CD4-positive, alpha-beta T cell treated with Interleukin-15 for 1 hour (primary cell): ENCODE measurements around the gene YLPM1.

Source experiments
- DNase-seq: peaks from one replicate; pipeline ENCODE4 v3.0.0-alpha.2; 2020

YLPM1 gene

DNA sequence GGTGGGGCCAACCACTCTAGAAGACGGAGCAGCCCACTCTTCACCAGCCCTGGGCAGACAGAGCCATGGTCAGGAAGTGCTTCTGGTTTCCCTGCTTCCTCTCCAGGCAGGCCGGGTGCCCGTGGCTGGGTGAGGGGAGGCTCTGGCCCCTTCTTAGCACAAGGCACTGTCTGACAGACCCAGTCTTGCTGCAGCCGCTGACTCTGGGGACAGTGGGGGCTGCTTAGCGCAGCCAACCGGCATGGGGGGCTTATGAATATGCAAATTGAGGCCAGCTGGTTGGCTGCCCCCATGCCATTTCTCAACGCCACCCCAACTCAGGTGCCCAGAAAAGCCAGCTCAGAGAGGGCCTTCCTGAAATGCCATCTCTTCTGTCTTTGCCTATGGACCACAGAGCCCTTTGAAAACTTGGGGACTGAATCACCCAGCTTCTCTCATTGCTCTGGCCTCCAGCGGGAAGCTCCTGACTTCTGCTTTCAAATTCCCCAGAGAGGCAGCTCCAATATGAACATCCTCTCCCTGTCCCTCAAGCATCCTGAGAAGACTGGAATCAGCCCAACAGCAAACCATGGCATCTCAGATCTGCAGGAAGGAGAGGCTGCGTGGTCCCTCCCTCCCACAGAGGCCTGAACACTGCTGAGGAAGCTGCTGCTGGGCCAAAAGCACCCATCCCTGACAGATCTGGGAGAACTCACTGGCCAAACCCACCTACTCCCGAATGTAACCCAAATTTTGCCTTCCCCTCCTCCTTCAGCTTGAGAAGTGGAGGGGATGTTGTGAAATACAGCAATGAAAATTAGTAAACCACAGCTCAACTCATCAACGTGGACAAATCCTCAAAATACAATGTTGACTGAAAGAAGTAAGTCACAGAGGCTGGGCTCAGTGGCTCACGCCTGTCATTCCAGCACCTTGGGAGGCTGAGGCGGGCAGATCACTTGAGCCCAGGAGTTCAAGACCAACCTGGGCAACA lies 113.1 kb downstream of the YLPM1 start, which contains the start of gene PROX2:
PROX2 (minus strand) TSS at position 205 of the 973 bp plus-strand sequence. CDS start 12,311 bp downstream, outside the sequence.
- DNase-seq = no peak

DNA sequence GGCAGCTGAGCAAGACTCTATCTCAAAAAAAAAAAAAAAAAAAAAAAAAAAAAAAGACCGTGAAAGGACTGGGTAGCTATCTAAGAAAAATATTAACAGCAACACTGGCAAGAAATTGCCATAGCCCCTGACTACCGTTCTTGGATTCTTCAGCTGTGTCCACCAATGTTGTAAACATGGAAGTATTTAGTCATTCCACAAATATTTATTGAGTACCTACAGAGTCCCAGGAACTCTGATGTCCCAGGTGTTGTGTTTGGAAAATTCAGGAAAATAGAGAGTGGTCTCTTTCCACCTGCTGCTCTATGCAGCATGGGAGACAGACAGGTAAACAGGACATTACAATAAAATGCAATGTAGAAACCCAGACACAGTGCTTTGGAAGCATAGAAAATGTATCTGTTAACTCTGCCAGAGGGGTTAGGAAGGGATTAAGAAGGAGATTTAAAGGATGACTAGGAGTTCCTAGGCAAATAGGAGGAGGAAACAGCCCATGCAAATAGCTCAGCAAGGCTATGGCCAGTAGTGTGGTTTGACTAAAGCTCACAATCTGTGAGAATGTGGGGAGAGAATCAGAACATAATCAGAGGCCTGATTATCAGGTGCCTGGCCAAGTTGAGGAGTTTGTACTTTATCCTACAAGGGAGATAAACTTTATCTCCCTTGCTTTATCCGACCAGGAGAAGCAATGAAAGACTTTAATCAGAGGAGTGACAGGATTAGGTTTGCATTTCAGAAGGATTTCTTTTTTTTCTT lies 116.5 kb downstream of the YLPM1 start:
- no peak for DNase-seq

DNA sequence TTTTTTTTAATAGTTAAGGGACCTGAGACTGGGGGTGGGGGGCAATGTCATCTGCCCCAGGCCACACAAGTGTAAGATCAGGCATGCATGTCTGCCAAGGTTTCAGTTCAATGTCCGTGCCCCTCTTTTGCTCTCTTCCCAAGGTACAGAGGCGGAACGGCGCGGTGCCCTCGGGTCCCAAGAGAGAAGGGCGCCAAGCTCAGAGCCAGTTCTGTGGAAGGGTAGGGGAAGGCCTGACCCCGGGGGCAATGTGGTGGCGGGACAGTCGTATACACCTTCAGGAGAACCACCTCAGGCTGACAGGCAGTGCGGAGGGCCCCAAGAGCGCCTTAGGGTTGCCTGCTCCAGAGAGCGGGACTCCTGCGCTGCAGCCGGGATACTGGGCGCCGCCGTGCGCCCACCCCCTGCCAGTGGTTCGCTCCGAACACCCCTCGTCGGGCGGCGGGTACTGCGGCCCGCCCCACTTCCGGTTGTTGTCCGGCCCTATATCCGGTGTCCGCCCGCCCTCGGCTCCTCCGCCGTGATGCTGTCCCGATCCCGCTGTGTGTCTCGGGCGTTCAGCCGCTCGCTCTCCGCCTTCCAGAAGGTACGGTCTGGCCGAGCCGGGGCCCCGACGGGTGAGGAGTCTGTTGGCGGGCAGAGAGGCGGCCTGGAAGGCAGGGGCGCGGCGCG lies 118.5 kb downstream of the YLPM1 start, which contains the start of gene DLST:
DLST (plus strand) TSS at position 486 of the 672 bp plus-strand sequence; CDS start at position 524, 38 bp downstream.
- peak; percentile 83 for DNase-seq

DNA sequence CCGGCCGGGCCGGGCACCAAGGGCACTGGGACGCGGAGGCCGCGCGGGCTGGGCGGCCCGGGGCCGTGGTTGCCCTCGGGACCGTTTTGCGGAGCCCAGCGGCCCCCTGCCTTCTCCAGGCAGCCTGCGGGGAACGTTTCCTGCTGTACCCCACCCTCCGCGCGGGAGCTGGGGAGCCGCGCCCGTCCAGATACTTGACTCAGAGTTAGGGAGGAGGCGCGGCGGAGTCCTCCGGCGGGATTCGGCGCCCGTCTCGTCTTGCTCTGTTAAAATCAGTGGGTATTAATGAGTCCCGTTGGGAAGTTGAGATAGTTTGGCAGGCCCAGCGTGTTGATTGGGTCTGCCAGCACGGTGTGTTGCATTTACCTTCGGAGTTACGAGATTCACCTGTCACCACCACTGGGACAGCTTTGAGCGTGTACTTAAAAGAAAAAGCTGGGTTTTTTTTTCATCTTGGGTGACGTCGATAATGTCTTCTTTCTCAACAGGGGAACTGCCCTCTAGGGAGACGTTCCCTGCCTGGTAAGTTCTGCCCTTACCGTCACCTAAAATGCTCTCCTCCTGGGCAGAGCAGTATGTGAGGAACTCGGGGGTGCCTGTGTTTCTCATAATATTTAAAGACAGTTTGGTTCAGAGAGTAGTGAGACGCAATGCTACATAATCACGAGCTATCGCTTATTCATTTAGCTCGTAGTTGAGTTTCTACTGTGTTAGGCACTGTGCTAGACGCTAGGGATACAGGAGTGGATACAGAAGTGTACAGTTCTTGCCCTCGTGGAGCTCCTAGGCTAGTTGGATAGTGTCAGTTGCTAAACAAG lies 119.2 kb downstream of the YLPM1 start:
- DNase-seq = peak; percentile 55
